SJCRH30 (cell line): ENCODE data around the gene NDNF. TPM values are rescaled to one million over a fixed set of nuclear protein-coding genes. Genes with fewer than 3 reads are reported as not detected.

ENCODE experiments used
- DNase-seq, 2 experiments: peaks; one replicate each; pipeline ENCODE4 v3.0.0-alpha.2; 2015 to 2020
- H3K27ac ChIP-seq: fragments of 250-450 bp; sonication (Bioruptor Pico); 2 replicates; pipeline ENCODE4 v1.5.1; 2020; ENCODE audit warnings: mild to moderate bottlenecking, moderate library complexity
- H3K27me3 ChIP-seq: fragments of 250-450 bp; sonication (Bioruptor Pico); 2 replicates; pipeline ENCODE4 v1.5.1; 2020; ENCODE audit warnings: mild to moderate bottlenecking, moderate library complexity
- H3K36me3 ChIP-seq: fragments of 250-450 bp; sonication (Bioruptor Pico); 2 replicates; pipeline ENCODE4 v1.5.1; 2020; ENCODE audit warnings: mild to moderate bottlenecking, moderate library complexity
- H3K4me1 ChIP-seq: fragments of 250-450 bp; sonication (Bioruptor Pico); 2 replicates; pipeline ENCODE4 v1.5.1; 2020; ENCODE audit warnings: mild to moderate bottlenecking, moderate library complexity
- H3K4me3 ChIP-seq: fragments of 250-450 bp; sonication (Bioruptor Pico); 2 replicates; pipeline ENCODE4 v1.5.1; 2020; ENCODE audit warnings: mild to moderate bottlenecking, moderate library complexity
- H3K9me3 ChIP-seq: fragments of 250-450 bp; sonication (Bioruptor Pico); replicated peaks from 2 replicates; pipeline ENCODE4 v1.5.1; 2020; ENCODE audit warnings: mild to moderate bottlenecking, moderate library complexity
- total RNA-seq: library from RNA; depleted of rRNA; stranded (reverse); fragments of >200 nt; shearing (Covaris generic); gene quantifications from 2 replicates; pipeline ENCODE4 v1.2.3, GENCODE V29; 2014; rRNA removed

NDNF gene
- total RNA-seq, 1 experiment from 2014 or later = 7.3 TPM

GRCh38 chr4:121015421-121015820 lies 56.9 kb downstream of the NDNF start:
- no peaks in the 10 kb centered on the region for H3K36me3 ChIP-seq
- DNase-seq = no peak
- H3K4me1 ChIP-seq = no peaks in the 10 kb centered on the region
- H3K27me3 ChIP-seq = no peaks in the 10 kb centered on the region
- no peaks in the 10 kb centered on the region for H3K9me3 ChIP-seq
- H3K27ac ChIP-seq = no peak overlapping the region
- no peak overlapping the region for H3K4me3 ChIP-seq

DNA sequence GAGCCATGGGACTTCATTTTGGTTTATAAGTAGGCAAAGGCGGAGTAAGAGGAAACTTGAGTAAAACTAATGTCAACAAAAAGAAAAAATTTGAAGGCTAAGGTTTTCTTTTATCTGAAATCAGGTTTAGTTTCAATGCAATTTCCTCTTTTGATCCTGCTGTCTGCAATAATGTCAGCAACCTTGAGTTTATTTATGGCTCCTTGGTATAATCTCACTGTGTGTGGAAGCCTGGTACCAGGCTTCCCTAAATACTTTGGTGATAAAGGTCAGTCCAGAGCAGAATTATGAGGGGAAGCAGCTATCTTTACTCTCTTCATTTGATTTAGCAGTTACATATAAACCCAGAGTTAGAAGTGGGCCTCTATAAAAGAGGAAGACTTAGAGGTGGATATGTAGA lies 57.8 kb downstream of the NDNF start:
- H3K27ac ChIP-seq = no peak overlapping the region
- H3K4me1 ChIP-seq = no peaks in the 10 kb centered on the region
- no peak for DNase-seq
- H3K36me3 ChIP-seq = no peaks in the 10 kb centered on the region
- H3K4me3 ChIP-seq = no peak overlapping the region
- H3K9me3 ChIP-seq = no peaks in the 10 kb centered on the region
- H3K27me3 ChIP-seq = no peaks in the 10 kb centered on the region

DNA sequence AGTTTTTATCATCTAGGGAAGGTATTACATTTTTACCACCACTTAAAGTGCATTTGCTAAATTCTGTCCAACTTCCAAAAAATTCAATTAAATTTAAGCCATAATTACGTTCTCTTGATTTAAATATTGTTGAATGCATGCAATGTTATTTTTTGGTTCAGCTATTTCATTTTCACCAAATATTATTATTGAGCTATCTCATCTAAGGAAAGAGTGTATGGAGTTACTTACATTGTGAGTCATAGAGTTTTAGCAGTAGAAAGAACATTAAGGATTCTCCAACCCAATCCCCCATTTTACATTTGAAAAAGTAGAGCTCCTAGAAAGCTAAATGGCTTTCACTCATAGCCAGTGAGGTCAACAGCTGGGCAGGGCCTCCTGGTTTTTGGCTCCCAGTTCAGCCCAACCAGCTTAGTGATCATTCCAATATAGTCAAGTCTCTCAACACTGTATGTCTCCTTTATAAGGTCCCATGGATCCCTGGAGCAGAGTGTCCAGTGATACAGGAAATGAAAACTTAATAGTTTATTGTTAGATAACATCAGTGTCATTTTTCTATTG lies 60.5 kb downstream of the NDNF start:
- no peaks in the 10 kb centered on the region for H3K4me1 ChIP-seq
- no peaks in the 10 kb centered on the region for H3K27me3 ChIP-seq
- H3K9me3 ChIP-seq = no peaks in the 10 kb centered on the region
- H3K36me3 ChIP-seq = no peaks in the 10 kb centered on the region
- no peak overlapping the region for H3K27ac ChIP-seq
- no peak for DNase-seq
- no peak overlapping the region for H3K4me3 ChIP-seq

DNA sequence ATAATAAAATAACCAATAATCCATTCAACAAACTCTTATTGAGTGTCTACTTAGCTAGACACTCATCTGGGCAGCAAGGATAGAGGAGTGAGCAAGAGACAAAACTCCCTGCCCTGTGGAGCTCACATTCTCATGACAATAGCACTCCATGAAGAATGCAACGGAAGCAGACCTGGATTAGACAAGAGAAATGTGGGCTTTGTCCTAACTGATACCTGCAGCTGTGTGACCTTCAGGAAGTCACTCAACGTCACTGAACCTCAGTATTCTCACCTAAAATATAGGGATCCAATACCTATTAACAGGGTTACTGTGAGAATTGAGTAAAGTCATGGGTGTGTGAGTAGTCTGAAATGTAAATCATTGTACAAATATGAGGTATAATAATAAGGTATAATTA lies 61.2 kb downstream of the NDNF start:
- H3K4me1 ChIP-seq = no peaks in the 10 kb centered on the region
- no peak overlapping the region for H3K27ac ChIP-seq
- H3K36me3 ChIP-seq = no peaks in the 10 kb centered on the region
- H3K9me3 ChIP-seq = no peaks in the 10 kb centered on the region
- no peak for DNase-seq
- H3K4me3 ChIP-seq = no peak overlapping the region
- no peaks in the 10 kb centered on the region for H3K27me3 ChIP-seq

GRCh38 chr4:121009578-121010478 lies 62.5 kb downstream of the NDNF start:
- no peak for DNase-seq
- no peaks in the 10 kb centered on the region for H3K36me3 ChIP-seq
- H3K27me3 ChIP-seq = no peaks in the 10 kb centered on the region
- no peaks in the 10 kb centered on the region for H3K9me3 ChIP-seq
- no peaks in the 10 kb centered on the region for H3K4me1 ChIP-seq
- no peak overlapping the region for H3K4me3 ChIP-seq
- no peak overlapping the region for H3K27ac ChIP-seq

DNA sequence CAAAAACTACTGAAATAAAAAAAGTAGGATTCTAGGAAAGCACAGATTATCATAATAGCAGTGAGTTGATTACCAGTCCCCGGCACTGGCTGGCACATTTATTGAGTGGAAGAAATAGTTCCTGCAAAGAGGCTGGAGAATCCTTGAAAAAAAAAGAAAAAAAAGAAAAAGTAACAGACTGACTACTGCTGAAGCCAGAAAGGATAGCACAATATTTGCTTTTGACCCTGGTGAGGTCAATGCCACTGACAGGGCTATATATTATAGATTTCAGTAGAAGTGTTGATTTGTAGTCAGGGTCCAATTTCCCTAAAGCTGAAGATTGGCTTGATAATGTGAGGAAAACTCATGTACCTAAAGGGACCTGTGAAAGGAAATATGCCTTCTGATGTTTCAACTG lies 64.7 kb downstream of the NDNF start:
- no peaks in the 10 kb centered on the region for H3K4me1 ChIP-seq
- no peak overlapping the region for H3K4me3 ChIP-seq
- H3K36me3 ChIP-seq = no peaks in the 10 kb centered on the region
- H3K9me3 ChIP-seq = no peaks in the 10 kb centered on the region
- H3K27me3 ChIP-seq = no peaks in the 10 kb centered on the region
- H3K27ac ChIP-seq = no peak overlapping the region
- DNase-seq = no peak

GRCh38 chr4:121003863-121004262 lies 68.5 kb downstream of the NDNF start:
- H3K27me3 ChIP-seq = no peaks in the 10 kb centered on the region
- H3K4me1 ChIP-seq = no peaks in the 10 kb centered on the region
- no peak for DNase-seq
- H3K27ac ChIP-seq = no peak overlapping the region
- no peak overlapping the region for H3K4me3 ChIP-seq
- H3K9me3 ChIP-seq = no peaks in the 10 kb centered on the region
- no peaks in the 10 kb centered on the region for H3K36me3 ChIP-seq

DNA sequence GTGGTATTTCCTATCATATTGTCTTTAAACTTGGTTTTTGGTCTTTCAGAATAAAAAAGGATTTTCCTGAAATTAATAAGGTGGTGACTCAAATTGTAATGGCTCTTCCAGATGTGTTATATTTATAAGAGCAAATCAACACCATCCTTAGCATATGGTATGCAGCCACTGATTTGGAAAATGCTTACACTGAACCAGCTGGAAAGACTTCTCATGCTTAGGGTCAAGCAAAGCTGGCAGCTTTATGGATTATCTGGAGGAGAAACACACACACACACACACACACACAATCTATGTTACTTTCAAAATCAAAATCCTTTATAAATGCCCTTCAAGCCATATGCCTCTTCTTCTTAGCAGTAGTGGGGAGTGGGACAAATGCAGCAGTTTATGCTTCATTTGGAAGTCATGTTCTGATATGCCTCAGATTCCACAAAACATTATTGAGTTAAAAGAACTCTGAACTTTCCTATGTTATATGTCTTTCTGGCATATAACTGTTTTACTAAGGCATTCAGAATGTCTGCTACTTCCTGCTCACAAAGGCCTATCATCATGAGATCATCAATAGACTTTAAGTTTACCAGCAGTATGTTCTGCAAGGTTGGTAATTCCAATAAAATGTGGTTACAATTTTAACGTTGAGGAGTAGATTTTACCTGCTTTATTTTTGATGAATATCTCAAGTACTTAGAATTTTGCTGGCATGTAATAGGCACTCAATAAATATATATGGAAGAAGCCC lies 76.9 kb downstream of the NDNF start:
- Histone ChIP-seq H3K4me1 (no peaks in the 10 kb centered on the region), H3K36me3 (no peaks in the 10 kb centered on the region), H3K4me3 (no peak overlapping the region), H3K27ac (no peak overlapping the region), H3K9me3 (no peaks in the 10 kb centered on the region), H3K27me3 (no peaks in the 10 kb centered on the region)
- no peak for DNase-seq

DNA sequence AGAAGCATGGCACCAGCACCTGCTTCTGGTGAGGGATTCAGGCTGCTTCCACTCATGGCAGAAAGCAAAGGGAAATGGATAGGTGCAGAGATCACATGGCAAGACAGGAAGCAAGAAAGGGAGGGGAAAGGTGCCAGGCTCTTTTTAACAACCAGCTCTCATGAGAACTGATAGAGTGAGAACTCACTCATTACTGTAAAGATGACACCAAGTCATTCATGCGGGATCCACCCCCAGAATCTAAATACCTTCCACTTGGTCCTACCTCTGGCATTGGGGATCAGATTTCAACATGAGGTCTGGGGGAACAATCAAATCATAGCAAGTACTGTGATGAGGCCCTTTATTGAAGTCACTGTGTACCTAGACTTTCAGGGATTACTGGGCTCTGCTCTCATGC lies 77.8 kb downstream of the NDNF start:
- Histone ChIP-seq H3K27ac (no peak overlapping the region), H3K9me3 (no peaks in the 10 kb centered on the region), H3K4me1 (no peaks in the 10 kb centered on the region), H3K27me3 (no peaks in the 10 kb centered on the region), H3K36me3 (no peaks in the 10 kb centered on the region), H3K4me3 (no peak overlapping the region)
- no peak for DNase-seq

DNA sequence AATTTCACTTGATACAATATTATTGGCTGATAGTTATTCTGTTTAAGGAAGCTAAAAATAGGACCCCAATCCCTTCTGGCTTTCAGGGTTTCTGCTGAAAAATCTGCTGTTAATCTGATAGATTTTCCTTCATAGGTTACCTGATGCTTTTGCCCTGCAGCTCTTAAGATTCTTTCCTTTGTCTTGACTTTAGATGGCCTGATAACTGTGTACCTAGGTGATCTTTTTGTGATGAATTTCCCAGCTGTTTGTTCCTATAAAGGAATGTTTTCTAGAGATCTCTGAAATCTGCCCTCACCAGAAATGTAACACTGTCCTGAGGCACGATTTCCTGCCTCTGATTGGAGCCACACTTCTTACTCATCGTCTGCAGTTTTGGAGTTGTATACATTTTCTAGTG lies 80.5 kb downstream of the NDNF start:
- DNase-seq = no peak
- Histone ChIP-seq H3K27ac (no peak overlapping the region), H3K27me3 (no peaks in the 10 kb centered on the region), H3K36me3 (no peaks in the 10 kb centered on the region), H3K9me3 (no peaks in the 10 kb centered on the region), H3K4me1 (no peaks in the 10 kb centered on the region), H3K4me3 (no peak overlapping the region)

DNA sequence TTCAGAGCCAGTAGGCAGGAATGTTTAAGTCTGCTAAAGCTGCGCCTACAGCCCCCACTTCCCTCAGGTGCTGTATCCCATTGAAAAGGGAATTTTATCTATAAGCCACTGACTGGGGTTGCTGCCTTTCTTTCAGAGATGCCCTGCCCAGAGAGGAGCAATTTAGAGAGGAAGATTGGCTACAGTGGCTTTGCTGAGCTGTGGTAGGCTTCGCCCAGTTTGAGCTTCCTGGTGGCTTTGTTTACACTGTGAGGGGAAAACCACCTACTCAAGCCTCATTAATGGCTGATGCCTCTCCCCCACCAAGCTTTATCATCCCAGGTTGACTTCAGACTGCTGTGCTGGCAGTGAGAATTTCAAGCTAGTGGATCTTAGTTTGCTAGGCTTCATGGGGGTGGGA lies 82.1 kb downstream of the NDNF start:
- no peaks in the 10 kb centered on the region for H3K9me3 ChIP-seq
- no peak overlapping the region for H3K27ac ChIP-seq
- no peaks in the 10 kb centered on the region for H3K27me3 ChIP-seq
- H3K36me3 ChIP-seq = no peaks in the 10 kb centered on the region
- H3K4me3 ChIP-seq = no peak overlapping the region
- no peaks in the 10 kb centered on the region for H3K4me1 ChIP-seq
- DNase-seq = no peak

Other genes with a start within 250 kb of the NDNF start
- 31.4 and 40.5 TPM in 2 replicates for gene PRDM5, start 149.8 kb downstream of the NDNF start, total RNA-seq
- gene TNIP3, start 91.8 kb upstream of the NDNF start, total RNA-seq = 0.16 TPM in 1 of 2 replicates, not detected in the other